ENCODE results near the gene PGRMC1.
A peak's percentile ranks its signal among the peaks of the same experiment; 100 is the strongest.
"Not testable (repeated sequence)": the region's sequence is repeated elsewhere in the genome, so short reads cannot be mapped to it uniquely, and the experiment has no call there.

Gene PGRMC1

GRCh38 chrX:119235872-119236622, at the start of gene PGRMC1:
PGRMC1 (plus strand) TSS chrX:119236285; CDS start chrX:119236364, 79 bp downstream.
- peak; percentile 71 for DNase-seq

DNA sequence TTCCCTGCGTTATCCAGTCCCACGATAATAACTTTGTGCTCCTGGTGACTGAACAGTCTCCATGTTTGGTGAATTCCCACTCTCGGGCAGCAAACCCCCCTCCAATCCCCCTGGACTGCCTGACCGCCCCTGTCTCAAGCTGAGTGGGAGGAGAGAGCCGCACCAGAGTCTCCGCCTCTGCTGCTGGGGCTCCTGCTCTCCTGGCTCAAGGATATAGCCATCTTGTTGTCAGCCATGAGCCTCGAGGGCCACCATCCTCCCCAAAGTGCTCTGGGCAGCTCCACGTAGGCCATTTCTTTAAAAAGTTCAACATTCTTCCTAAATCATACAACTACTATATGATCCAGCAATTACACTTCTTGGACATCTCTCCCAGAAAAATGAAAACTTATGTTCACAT, 49.3 kb upstream of the PGRMC1 start:
- no peak for DNase-seq

DNA sequence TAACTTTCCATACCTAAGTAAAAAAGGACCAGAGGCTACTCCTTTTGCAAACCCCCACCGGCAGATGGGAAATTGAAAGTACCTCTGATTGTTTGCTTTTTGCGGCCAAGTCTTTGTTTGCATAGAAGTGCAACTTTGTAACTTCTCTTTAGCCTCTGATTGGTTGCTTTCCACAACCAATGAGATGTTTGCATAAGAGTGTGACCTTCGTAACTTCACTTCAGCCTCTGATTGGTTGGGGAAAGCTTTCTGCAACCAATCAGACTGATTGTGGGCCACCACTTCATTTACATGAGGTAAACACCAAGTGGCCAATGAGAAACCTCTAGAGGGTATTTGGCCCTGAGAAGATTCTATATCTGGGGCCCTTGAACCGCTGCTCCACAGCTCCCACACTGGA, 48.8 kb upstream of the PGRMC1 start:
- DNase-seq, result no peak

DNA sequence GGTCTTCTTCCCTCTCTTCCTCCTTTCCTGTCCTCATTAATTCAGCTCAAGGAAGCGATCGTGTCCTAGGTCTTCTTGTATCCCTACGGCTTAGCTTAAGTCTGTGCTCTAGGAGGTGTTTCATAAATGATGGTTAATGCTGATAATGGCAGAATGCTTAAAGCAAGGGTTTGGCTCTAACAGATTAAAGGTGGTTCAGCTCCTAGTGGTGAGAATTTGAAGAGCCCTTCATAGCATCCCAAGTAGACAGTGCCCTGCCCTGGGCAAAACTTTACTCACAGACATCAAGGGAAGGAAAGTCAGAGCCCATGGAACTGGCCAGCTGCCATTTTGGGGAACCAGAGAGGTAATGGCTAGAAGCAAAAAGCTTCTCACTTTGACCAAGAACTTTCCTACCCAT, 47.0 kb upstream of the PGRMC1 start:
- no peak for DNase-seq

DNA sequence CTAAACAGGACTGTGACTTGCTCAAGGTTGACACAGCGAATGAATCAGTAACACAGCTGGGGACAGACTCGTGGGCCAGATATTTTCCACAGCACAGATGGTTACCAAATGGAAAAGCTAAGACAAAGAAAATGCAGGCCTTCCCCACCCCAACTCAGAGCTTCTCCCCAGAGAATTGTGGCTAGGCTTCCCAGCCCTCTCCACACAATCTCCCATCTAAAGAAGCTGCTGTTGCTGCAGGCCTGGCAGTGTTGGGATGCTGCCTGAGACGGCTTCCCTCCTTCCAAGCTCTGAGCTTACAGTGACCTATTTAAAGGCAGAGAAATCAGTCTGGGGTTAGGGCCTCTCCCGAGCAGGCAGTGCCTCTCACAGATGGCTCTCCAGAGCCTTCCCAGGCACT, 46.5 kb upstream of the PGRMC1 start:
- DNase-seq, result no peak

DNA sequence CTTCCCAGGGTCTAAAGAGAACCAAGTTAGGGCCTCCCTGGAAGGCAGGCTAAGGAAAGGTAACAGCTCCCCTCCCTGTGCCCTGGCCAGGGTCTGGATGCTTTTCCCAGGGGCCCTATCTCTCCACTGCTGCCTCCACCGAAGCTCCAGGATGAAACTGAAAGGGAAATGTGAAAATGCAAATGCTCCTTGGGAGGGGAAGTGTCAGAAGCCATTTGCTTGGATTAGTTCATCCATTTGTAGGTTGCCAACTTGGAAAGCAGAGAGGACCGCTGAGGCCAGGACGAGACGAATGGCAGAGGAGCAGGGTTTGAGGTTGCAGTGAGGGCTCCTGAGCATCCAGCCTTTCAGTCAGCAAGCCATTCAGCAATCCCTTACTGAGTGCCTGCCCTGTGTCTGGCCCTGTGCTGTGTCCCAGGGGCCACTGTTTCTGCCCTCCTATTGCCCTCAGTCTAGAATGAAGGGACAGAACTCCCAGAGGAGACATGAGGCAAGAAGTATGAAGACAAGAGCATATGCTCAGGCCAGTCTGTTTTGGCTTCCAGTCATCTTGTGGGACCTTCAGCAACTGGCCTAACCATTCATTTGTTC, 45.9 kb upstream of the PGRMC1 start:
- no peak for DNase-seq

DNA sequence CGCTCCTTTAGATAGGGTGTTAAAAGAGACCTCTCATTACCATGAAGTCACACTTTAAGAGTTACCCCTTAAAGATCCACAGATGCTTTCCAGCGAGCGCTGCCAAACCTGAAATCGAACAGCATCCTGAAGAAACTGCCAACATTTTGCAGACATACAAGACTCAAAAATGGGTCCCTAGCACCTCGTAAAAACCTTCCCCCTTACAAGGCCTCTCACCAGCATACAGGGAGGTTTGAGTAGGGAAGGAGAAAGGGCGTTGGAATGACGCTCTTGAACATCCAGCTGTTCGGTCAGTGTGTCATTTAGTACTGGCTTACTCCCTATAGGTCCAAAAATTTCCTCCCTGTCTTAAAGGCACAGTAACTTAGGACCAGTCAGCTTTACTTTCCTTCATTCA, 45.3 kb upstream of the PGRMC1 start:
- no peak for DNase-seq

- DNase-seq, result no peak
Observed at GRCh38 chrX:119194621-119195020, 41.5 kb upstream of the PGRMC1 start.

- no peak for DNase-seq
Observed at GRCh38 chrX:119201570-119201969, 34.5 kb upstream of the PGRMC1 start.

- DNase-seq, result no peak
Observed at GRCh38 chrX:119206203-119206602, 29.9 kb upstream of the PGRMC1 start.

- DNase-seq, result not testable (repeated sequence)
Observed at GRCh38 chrX:119207483-119207882, 28.6 kb upstream of the PGRMC1 start.

GRCh38 chrX:119208401-119209057, 27.6 kb upstream of the PGRMC1 start:
- DNase-seq, result no peak

DNA sequence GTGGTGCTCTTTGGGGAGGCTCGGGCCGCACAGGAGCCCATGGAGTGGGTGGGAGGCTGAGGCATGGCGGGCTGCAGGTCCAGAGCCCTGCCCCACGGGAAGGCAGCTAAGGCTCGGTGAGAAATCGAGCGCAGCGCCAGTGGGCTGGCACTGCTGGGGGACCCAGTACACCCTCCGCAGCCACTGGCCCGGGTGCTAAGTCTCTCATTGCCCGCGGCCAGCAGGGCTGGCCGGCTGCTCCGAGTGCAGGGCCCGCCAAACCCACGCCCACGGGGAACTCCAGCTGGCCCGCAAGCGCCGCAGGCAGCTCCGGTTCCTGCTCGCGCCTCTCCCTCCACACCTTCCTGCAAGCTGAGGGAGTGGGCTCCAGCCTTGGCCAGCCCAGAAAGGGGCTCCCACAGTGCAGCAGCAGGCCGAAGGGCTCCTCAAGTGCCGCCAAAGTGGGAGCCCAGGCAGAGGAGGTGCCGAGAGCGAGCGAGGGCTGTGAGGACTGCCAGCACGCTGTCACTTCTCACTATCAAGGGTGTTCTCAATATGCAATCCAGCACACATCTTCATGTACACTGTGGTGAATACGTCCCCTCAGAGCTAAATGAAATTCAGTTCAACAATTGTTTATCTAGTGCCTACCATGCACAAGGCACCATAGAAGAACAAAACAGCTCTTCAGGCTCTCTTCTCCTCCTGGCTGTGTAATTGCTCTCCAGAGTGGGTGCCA, 25.0 kb upstream of the PGRMC1 start:
- not testable (repeated sequence) for DNase-seq

GRCh38 chrX:119211649-119212014, 24.5 kb upstream of the PGRMC1 start:
- DNase-seq, result no peak

DNA sequence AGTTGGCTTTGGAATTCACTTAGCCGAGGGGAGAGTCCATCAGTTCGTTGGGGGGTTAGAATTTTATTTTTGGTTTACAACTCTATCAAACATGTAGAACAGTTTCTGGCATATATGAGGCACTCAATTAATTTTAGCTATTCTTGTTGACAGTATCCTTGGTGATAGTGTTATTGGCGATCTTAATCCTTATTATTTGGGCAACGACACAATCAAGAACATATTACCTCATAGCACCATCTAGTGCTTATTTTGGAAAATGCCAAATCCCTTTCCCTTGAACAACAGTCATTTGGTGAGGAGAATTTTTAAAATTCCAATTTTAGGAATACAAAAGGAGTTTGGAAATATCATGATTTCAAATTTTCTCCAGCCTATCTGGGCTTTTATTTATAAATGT, 17.9 kb upstream of the PGRMC1 start:
- no peak for DNase-seq

DNA sequence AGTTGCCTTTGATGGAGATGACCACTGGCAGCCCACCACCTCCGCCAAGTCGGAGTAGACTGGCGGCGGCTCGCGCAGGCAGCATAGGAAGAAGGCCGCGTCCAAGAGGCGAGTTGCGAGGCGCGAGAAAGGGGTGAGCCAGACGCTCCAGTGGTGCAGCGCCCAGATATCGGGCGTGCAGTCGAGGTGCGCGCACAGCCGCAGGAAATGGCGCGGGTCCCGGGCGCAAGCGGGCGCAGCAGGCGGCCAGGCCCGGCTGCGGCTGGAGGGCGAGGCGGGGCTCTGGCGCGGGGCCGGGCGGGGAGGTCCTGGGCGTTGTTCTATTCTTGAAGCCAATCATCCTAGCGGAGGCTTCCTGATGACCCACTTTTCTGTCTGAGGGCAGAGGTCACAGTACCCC, 13.2 kb upstream of the PGRMC1 start:
- DNase-seq, result no peak

- DNase-seq, result no peak
Observed at GRCh38 chrX:119223783-119224182, 12.3 kb upstream of the PGRMC1 start.

- no peak for DNase-seq
Observed at GRCh38 chrX:119226446-119226845, 9.6 kb upstream of the PGRMC1 start.

GRCh38 chrX:119228512-119229252, 7.4 kb upstream of the PGRMC1 start:
- DNase-seq, result no peak

GRCh38 chrX:119229253-119229615, 6.9 kb upstream of the PGRMC1 start:
- DNase-seq, result no peak

DNA sequence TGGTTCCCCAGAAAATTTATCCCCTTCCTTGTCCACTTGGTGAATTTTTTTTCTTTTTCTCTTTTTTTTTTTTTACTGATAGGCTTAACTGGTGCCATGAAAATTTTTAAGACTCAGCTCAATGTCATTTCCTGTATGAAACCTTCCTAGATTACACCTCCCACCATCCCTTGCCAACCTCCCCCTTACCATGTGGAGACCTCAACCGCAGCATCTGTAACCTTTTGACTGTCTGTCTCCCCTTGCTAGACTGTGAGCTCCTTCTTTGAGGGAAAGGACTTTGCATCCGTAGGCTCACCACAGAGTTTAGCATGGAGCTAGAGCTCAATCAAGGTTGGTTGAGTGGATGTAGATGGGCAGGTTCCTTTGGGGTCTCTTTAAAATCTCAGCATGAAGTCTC, 5.2 kb upstream of the PGRMC1 start:
- DNase-seq, result no peak

- no peak for DNase-seq
Observed at GRCh38 chrX:119231936-119232445, 4.1 kb upstream of the PGRMC1 start.

- no peak for DNase-seq
Observed at GRCh38 chrX:119235051-119235511, 1.0 kb upstream of the PGRMC1 start.

All from stimulated activated CD4-positive, alpha-beta T cell treated with anti-CD3 and anti-CD28 coated beads, Interleukin-4, amount 100 ng/mL, for 1 hour (primary cell).